Activated T-helper 17 cell treated with anti-CD3 and anti-CD28 coated beads, Interleukin-2, amount 50 U/mL, for 72 hours (primary cell): ENCODE measurements around the gene TNP1. TPM values are rescaled to one million over a fixed set of nuclear protein-coding genes. Genes with fewer than 3 reads are reported as not detected.

ENCODE experiments used
- ATAC-seq: fragments of 150-1000 bp; cut with Tn5 transposase; replicated peaks from 2 replicates; pipeline ENCODE4 v1.10.0; 2021; ENCODE audit warnings: mild to moderate bottlenecking, moderate library complexity
- H3K27ac Mint-ChIP-seq: one replicate; pipeline ENCODE4 v1.8.0; 2022; ENCODE audit warnings: mixed read lengths
- H3K27me3 Mint-ChIP-seq: one replicate; pipeline ENCODE4 v1.8.0; 2022; ENCODE audit warnings: mixed read lengths
- H3K36me3 Mint-ChIP-seq: one replicate; pipeline ENCODE4 v1.8.0; 2022; ENCODE audit warnings: low read depth, mild to moderate bottlenecking, mixed read lengths
- H3K4me1 Mint-ChIP-seq: one replicate; pipeline ENCODE4 v1.8.0; 2022; ENCODE audit warnings: mixed read lengths
- H3K4me3 Mint-ChIP-seq: one replicate; pipeline ENCODE4 v1.8.0; 2022; ENCODE audit warnings: mild to moderate bottlenecking, mixed read lengths
- H3K9me3 Mint-ChIP-seq: one replicate; pipeline ENCODE4 v1.8.0; 2022; ENCODE audit warnings: mixed read lengths
- total RNA-seq, 2 donors: library from RNA; stranded (reverse); gene quantifications; one replicate each; pipeline ENCODE4 v1.2.3, GENCODE V29; 2022

Gene TNP1
- total RNA-seq, 2 donors from 2014 or later: not detected

DNA sequence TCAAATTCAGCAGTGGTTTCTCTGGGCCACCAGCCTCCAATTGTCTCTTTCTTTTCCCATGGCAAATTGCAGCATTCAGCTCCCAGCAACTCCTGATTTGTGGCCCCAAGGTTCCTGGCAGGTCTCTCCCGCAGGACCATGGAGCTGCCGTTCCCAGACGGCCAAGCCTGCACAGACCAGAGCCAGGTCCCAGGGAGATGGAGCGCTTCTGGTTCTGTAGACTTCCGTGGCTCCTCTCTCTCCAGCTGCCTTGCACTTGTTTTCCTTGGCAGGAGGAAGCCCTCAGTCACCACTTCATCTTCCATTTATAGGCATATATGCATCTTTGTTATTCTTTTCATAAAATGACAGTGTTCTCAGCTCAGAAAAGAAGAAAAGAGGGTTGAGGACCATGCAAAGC is 21.7 kb downstream of the TNP1 start:
- H3K36me3 Mint-ChIP-seq: no peaks in the 10 kb centered on the region
- no peak overlapping the region for H3K4me3 Mint-ChIP-seq
- no peaks in the 10 kb centered on the region for H3K9me3 Mint-ChIP-seq
- ATAC-seq: no peak
- no peaks in the 10 kb centered on the region for H3K4me1 Mint-ChIP-seq
- H3K27me3 Mint-ChIP-seq: peaks cover 10% of the 10 kb centered on the region
- no peak overlapping the region for H3K27ac Mint-ChIP-seq

DNA sequence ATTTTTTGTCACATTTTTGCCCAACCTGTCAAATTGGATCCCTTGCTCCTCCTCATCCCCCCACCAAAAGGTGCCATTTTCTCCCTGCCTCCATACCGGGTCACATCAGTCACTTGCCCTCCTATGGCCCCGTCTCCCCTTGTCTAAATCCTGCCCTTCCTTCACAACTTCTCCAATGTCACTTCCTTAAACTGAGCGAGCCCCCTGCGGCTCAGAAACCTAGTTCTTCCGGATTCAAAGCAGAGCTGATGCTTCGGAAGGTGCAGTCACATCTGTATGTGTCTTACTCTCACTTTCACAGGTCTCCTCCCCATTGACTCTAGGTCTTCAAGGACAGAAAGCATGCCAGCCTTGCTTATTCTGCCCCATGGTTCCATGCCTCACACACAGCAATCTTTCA is 22.1 kb downstream of the TNP1 start:
- no peak for ATAC-seq
- Mint-ChIP-seq H3K27ac (no peak overlapping the region), H3K27me3 (peaks cover 10% of the 10 kb centered on the region), H3K4me3 (no peak overlapping the region), H3K4me1 (no peaks in the 10 kb centered on the region), H3K36me3 (no peaks in the 10 kb centered on the region), H3K9me3 (no peaks in the 10 kb centered on the region)

DNA sequence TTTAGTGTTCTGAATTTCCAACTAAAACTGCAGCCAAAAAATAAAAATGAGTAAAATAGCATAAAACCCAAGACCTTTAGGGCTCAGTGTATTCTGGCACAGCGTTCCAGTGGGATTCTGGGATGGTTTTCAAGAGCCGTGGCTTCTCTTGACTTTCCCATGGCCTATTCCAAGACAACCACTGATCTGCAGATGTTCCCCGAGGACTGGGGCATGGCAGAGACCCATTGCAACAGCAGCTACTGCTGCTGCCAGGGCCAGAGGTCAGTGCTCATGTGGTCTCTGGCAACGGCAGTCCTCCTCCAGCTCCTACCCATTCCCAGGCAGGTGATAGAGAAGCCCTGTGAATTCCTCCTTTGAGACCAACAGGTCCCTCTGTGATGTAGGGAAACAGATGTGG is 26.8 kb downstream of the TNP1 start:
- ATAC-seq: no peak
- Mint-ChIP-seq H3K9me3 (no peaks in the 10 kb centered on the region), H3K36me3 (no peaks in the 10 kb centered on the region), H3K4me3 (no peak overlapping the region), H3K27me3 (peaks cover 7% of the 10 kb centered on the region), H3K27ac (no peak overlapping the region), H3K4me1 (no peaks in the 10 kb centered on the region)

DNA sequence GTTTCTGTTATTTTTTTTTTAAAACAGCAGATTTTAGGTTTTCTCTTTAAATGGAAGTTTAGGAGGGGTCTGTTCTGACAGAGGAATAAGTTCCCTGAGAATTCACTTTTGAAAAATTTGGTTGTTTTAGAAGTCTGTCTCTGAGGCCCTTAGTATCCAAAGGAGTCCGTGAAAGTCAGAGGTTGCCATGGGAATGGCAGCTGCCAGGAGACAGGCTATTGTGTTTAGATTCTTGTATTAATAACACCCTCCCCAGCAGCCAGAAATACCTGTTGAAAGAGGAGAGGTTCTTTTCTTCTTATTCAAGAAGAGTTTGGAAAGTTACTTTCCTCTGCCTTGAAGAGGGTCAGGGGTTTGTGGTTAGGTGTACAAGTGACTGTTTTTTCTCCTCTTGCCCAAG is 29.5 kb downstream of the TNP1 start:
- Mint-ChIP-seq H3K36me3 (no peaks in the 10 kb centered on the region), H3K27me3 (peaks cover 4% of the 10 kb centered on the region), H3K27ac (no peak overlapping the region), H3K4me3 (no peak overlapping the region), H3K4me1 (no peaks in the 10 kb centered on the region), H3K9me3 (no peaks in the 10 kb centered on the region)
- ATAC-seq: no peak

DNA sequence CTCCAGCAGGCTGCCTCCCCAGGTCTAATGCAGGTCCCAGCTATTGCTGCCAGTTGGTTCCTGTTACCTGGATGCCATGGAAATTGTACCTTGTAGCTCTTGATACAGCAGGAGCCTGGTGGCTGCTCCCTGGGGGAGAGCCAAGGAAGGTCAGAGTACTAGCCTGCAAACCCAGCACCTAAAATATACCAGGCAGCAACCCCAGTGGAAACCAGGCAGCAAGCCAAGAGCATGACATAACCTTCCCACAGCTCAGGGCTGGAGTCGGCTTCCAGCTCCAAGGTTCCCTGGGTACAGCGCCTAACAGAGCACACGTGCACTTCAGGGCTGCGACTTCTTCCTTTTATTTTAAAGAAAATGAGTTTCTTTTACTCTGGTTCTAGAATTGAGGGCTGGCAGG is 30.3 kb downstream of the TNP1 start:
- Mint-ChIP-seq H3K9me3 (no peaks in the 10 kb centered on the region), H3K4me3 (no peak overlapping the region), H3K4me1 (no peaks in the 10 kb centered on the region), H3K27ac (no peak overlapping the region), H3K27me3 (peaks cover under 1% of the 10 kb centered on the region), H3K36me3 (no peaks in the 10 kb centered on the region)
- ATAC-seq: no peak

DNA sequence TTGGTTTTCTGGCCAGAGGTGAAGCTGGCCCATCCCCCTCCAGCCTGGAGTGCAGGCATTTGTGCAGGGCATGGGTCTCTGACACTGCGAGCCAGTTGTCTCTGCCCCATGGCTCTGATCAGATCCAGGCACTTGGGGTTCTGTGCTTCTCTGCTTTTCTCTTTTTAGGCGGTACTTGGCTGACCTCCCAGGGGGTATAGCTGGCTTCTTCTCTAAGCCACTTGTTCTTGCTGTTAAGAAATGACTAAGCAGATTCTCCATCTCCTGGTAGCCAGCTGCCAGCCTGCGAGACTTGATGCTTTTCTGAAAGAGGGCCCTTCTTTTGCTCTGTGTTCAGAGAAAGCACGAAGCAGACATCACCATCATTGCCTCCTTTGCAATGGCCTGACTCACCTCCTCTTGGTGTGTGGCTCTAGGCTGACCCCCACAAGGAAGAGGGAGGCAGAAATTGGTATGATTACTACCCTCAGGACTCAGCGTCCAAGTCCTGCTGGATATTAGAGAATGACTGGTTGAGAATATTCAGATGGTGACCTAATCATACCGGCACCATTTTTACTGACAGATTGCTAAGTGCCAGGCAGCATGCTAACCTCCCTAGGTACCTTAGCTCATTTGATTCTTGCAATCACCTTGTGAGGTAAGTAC is 32.7 kb downstream of the TNP1 start:
- Mint-ChIP-seq H3K4me1 (no peaks in the 10 kb centered on the region), H3K27ac (no peak overlapping the region)

DNA sequence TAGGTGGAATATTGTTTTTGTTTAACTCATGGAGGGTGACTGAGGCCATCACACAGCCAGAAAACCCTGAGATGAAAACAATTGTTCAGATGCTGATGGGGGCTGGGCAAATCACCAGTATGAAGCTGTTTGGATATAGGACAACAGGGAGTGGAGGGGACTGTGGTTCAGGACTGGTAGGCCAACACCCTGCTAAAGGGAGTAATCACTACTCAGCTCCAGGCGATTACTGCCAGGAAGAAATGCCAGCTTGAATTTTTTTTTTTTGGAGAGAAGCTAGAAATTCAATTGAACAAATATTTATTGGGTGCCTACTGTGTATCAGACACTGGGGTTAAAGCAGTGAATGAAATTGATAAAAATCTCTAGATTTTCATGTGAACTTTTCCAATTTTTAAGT is 37.4 kb downstream of the TNP1 start:
- no peak for ATAC-seq
- no peaks in the 10 kb centered on the region for H3K9me3 Mint-ChIP-seq
- H3K4me1 Mint-ChIP-seq: no peaks in the 10 kb centered on the region
- H3K27ac Mint-ChIP-seq: no peak overlapping the region
- no peaks in the 10 kb centered on the region for H3K36me3 Mint-ChIP-seq
- peaks cover 3% of the 10 kb centered on the region for H3K27me3 Mint-ChIP-seq
- no peak overlapping the region for H3K4me3 Mint-ChIP-seq

More for the DNA sequence above, 32.7 kb downstream of the TNP1 start:
- H3K36me3 Mint-ChIP-seq: no peaks in the 10 kb centered on the region
- H3K9me3 Mint-ChIP-seq: no peaks in the 10 kb centered on the region
- H3K27me3 Mint-ChIP-seq: no peaks in the 10 kb centered on the region
- ATAC-seq: no peak
- H3K4me3 Mint-ChIP-seq: no peak overlapping the region

DNA sequence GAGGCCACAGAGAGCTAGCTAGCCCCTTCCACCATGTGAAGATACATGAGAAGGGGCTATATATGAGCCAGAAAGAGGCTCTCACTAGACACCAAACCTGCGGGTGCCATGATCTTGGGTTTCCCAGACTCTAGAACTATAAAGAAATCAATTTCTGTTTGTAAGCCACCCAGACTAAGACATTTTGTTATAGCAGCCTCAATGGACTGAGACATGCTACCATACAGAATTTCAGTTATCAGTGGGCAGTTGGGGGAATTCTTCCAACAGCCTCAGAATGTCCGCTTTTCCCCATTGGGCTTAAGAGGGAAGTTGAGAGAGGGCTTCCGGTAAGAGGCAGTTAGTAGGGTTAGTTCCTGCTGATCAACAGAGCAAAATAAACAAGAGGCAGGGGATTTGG is 39.2 kb downstream of the TNP1 start:
- Mint-ChIP-seq H3K4me1 (no peaks in the 10 kb centered on the region), H3K9me3 (no peaks in the 10 kb centered on the region), H3K4me3 (no peak overlapping the region), H3K36me3 (no peaks in the 10 kb centered on the region), H3K27me3 (peaks cover 7% of the 10 kb centered on the region), H3K27ac (no peak overlapping the region)
- ATAC-seq: no peak

DNA sequence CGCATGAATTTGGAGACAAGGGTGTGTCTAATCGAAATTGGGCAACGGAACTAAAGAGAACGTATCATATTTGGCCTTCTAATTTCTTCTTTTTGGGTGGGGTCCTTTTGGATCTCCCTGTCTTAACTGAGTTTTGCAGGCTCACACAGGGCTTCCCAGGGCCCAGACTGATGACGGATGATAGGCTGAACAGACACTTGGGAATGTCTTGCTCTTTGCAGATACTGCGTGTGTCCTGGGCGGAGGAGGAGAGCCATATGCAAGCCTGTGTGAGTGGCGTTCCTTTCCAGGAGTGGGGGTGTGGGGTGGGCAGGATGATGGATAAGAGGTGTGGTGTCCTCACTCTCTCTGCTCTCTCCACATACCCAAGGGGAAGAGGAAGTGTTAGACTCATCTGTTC is 40.1 kb downstream of the TNP1 start:
- Mint-ChIP-seq H3K4me1 (no peaks in the 10 kb centered on the region), H3K4me3 (no peak overlapping the region), H3K36me3 (no peaks in the 10 kb centered on the region), H3K27ac (no peak overlapping the region), H3K9me3 (no peaks in the 10 kb centered on the region), H3K27me3 (peaks cover 12% of the 10 kb centered on the region)
- no peak for ATAC-seq

DNA sequence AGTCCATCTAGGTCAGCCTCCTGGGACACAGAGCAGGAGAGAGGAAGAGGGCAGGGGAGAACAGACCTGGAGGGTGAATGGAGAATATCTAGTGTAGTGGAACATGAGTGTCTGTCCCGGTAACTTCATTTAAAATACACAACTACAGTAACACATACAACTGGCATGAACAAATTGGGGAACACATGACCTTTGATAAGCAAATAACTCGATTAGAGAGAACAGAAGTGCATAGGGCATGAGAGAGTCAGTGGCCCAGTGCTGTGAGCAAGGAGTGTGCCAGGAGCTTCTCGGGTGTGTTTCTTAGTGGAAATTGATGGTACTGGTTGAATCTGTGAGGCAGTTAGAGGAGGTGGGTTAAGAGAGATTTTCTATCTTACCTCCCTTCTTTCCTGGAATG is 40.8 kb downstream of the TNP1 start:
- no peak for ATAC-seq

DNA sequence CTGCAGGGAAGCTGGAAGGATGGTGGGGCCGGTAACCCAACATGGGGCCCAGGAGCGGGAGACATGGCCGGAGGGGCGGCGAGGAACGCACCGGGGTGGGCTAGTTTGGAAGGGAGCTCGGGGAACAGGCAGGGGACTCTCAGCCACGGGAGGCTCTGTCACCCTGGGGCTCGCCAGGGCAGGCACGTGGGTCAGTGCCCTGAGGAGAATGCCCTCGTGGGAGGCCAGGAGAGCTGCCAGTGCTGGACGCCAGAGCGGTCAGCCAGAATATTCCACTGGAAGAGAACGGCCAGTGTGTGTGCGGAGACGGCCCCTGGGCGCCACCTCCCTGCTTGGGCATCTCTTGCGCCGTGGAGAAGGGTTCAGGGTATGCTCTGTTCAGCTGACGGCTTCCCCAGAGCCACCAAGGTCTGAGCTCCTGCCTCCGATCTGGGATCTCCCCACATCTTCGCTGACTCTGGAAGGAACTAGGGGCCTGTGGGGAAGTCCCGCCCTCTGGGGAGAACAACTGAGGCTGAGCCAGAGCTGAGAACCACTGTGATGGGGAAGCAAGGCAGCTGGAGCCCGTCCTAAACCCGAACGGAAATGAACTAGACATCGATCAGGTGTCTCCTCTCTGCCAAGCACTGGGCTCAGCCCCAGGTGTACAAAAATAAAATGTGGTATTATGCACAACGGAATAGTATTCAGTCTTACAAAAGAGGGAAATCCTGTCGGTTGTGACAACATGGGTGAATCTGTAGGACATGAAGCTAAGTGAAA is 49.3 kb downstream of the TNP1 start:
- Mint-ChIP-seq H3K27ac (no peak overlapping the region), H3K27me3 (peaks cover 4% of the 10 kb centered on the region), H3K9me3 (no peaks in the 10 kb centered on the region), H3K4me3 (no peak overlapping the region), H3K36me3 (no peaks in the 10 kb centered on the region), H3K4me1 (no peaks in the 10 kb centered on the region)
- ATAC-seq: no peak

More for the DNA sequence above, 40.8 kb downstream of the TNP1 start:
- Mint-ChIP-seq H3K27me3 (peaks cover 12% of the 10 kb centered on the region), H3K9me3 (no peaks in the 10 kb centered on the region), H3K4me1 (no peaks in the 10 kb centered on the region), H3K36me3 (no peaks in the 10 kb centered on the region), H3K4me3 (no peak overlapping the region), H3K27ac (no peak overlapping the region)

Other genes starting within 250 kb of the TNP1 start
- gene IGFBP2, start 226.6 kb downstream of the TNP1 start, total RNA-seq: under 1 TPM in 1 of 2 donors, not detected in 1; 0.32 TPM
- gene IGFBP5, start 164.5 kb downstream of the TNP1 start, total RNA-seq: not detected